ENCODE results near the gene CFAP74.

The CFAP74 gene

DNA sequence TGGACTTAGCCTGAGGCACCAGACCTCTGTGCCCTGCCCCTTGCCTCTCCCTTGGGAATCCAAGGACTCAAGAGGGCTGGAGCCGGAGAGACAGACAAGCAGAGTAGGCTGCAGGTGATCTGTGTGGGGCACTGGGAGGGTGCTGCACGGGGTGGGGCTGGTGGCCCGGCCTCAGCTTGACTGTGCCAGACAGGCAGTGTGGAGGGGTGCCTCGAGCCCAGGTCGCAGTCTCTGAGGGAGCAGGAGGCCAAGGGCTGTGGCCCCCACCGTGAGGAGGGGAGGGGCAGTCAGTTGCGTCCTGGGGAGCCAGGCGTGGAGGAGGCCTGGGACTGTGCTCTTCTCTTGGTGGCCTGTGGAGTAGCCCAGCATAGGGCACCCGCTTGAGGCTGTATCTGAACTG lies 19.6 kb upstream of the CFAP74 start:
- Histone ChIP-seq H3K4me3 (ENCODE audit: low read depth, low read length) (no peak overlapping the region), H3K9me3 (no peaks in the 10 kb centered on the region), H3K27me3 (peaks cover 83% of the 10 kb centered on the region), H3K4me1 (no peaks in the 10 kb centered on the region), H3K36me3 (no peaks in the 10 kb centered on the region)
- TF ChIP-seq CTCF (IDR thresholded peaks at IDR 0.05; ENCODE audit: low read depth, low read length), result no peak
- DNase-seq, result no peak

GRCh38 chr1:2022063-2022770 lies 18.6 kb upstream of the CFAP74 start:
- Histone ChIP-seq H3K4me3 (ENCODE audit: low read depth, low read length) (no peak overlapping the region), H3K27me3 (peaks cover 90% of the 10 kb centered on the region), H3K9me3 (no peaks in the 10 kb centered on the region), H3K36me3 (no peaks in the 10 kb centered on the region), H3K4me1 (no peaks in the 10 kb centered on the region)
- no peak for DNase-seq
- TF ChIP-seq CTCF (IDR thresholded peaks at IDR 0.05; ENCODE audit: low read depth, low read length), result no peak

- Histone ChIP-seq H3K27me3 (peaks cover 96% of the 10 kb centered on the region), H3K4me1 (no peaks in the 10 kb centered on the region), H3K9me3 (no peaks in the 10 kb centered on the region), H3K36me3 (no peaks in the 10 kb centered on the region), H3K4me3 (ENCODE audit: low read depth, low read length) (no peak overlapping the region)
- no peak for TF ChIP-seq CTCF (IDR thresholded peaks at IDR 0.05; ENCODE audit: low read depth, low read length)
- no peak for DNase-seq
Measured at GRCh38 chr1:2021550-2021949, 18.0 kb upstream of the CFAP74 start.

GRCh38 chr1:2020310-2020655 lies 16.7 kb upstream of the CFAP74 start:
- DNase-seq, result no peak
- Histone ChIP-seq H3K36me3 (no peaks in the 10 kb centered on the region), H3K4me1 (no peaks in the 10 kb centered on the region), H3K27me3 (peaks cover 97% of the 10 kb centered on the region), H3K9me3 (no peaks in the 10 kb centered on the region), H3K4me3 (ENCODE audit: low read depth, low read length) (no peak overlapping the region)
- no peak for TF ChIP-seq CTCF (IDR thresholded peaks at IDR 0.05; ENCODE audit: low read depth, low read length)

DNA sequence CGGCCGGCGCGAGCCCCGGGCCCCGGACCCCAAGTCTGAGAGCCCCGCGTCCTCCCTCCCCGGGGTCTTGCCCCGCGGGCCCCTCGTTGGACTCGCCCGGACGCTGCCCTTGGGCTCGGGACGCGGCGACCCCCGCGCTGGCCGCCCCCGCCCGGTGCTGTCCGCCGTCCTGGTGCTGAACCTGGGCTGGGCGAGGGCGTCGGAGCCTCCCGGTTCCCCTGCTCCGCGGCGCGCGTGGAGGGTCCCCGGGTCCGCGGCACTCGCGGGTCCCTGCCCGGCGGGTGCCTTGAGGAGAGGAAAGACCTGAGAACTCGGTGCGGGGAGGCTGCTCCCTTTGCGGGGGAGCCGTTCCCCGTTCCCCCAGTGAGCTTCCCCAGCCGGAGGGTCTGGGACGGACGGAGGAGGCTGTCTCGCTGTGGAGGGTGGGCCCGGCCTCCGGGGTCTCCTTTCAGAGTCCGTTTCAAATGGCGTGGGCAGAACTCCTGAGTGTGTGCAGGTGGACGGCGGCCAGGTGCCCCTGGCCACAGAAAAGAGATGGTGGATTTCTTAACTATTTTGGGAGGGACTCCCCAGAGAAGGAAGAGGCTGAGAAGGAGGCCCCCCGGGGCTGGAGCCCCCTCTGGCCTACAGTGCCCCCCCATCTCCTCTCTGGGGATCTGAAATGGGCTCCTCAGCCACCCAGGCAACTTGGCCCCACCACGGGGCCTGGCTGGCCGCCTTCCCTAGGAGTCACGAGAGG lies 16.2 kb upstream of the CFAP74 start:
- Histone ChIP-seq H3K36me3 (no peaks in the 10 kb centered on the region), H3K9me3 (no peaks in the 10 kb centered on the region), H3K4me1 (no peaks in the 10 kb centered on the region), H3K27me3 (peaks cover 97% of the 10 kb centered on the region), H3K4me3 (ENCODE audit: low read depth, low read length) (no peak overlapping the region)
- no peak for TF ChIP-seq CTCF (IDR thresholded peaks at IDR 0.05; ENCODE audit: low read depth, low read length)
- DNase-seq, result no peak

DNA sequence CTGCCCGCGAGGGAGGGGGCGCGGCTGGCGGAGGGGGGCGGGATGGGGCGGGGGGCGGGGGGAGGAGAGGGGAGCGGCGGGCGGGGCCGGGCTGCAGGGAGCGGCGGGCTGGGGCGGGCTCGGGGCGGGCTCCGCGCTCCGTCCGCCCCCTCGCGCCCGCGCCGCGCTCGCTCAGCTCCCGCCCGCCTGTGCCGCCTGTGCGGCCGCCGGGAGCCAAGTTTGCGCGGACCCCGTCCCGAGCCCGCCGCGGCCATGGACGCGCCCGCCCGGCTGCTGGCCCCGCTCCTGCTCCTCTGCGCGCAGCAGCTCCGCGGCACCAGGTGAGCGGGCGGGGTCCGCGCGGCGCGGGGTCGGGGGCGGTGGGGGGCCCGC lies 15.6 kb upstream of the CFAP74 start, which contains the start of gene GABRD:
TSS of gene GABRD (plus strand) at position 174 of the 372 bp plus-strand sequence. CDS start at position 253, 79 bp downstream.
- DNase-seq, result no peak
- H3K4me3 ChIP-seq (ENCODE audit: low read depth, low read length), result no peak within 1 kb of the TSS
- H3K36me3 ChIP-seq, result no peaks in the 10 kb centered on the region
- no peaks in the 10 kb centered on the region for H3K9me3 ChIP-seq
- TF ChIP-seq CTCF (IDR thresholded peaks at IDR 0.05; ENCODE audit: low read depth, low read length), result no peak
- H3K27me3 ChIP-seq, result peaks cover 97% of the 10 kb centered on the region
- H3K4me1 ChIP-seq, result no peaks in the 10 kb centered on the region
